ENCODE results near the gene ZNF277.

- TF ChIP-seq POLR2AphosphoS5 (IDR thresholded peaks at IDR 0.05) (no peak), POLR2A (IDR thresholded peaks at IDR 0.05) (no peak), EP300 (IDR thresholded peaks at IDR 0.05) (no peak)
- TF ChIP-seq, protein P1, sequence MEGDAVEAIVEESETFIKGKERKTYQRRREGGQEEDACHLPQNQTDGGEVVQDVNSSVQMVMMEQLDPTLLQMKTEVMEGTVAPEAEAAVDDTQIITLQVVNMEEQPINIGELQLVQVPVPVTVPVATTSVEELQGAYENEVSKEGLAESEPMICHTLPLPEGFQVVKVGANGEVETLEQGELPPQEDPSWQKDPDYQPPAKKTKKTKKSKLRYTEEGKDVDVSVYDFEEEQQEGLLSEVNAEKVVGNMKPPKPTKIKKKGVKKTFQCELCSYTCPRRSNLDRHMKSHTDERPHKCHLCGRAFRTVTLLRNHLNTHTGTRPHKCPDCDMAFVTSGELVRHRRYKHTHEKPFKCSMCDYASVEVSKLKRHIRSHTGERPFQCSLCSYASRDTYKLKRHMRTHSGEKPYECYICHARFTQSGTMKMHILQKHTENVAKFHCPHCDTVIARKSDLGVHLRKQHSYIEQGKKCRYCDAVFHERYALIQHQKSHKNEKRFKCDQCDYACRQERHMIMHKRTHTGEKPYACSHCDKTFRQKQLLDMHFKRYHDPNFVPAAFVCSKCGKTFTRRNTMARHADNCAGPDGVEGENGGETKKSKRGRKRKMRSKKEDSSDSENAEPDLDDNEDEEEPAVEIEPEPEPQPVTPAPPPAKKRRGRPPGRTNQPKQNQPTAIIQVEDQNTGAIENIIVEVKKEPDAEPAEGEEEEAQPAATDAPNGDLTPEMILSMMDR (IDR thresholded peaks at IDR 0.05), result no peak
Measured at GRCh38 chr7:112300831-112301407, 94.4 kb downstream of the ZNF277 start.
